HG03469 (cell line): ENCODE measurements around the gene STAU1.
"Not testable (repeated sequence)": the region's sequence is repeated elsewhere in the genome, so short reads cannot be mapped to it uniquely, and the experiment has no call there.

ENCODE experiments used
- ATAC-seq: cut with Tn5 transposase; IDR thresholded peaks from one replicate; pipeline ENCODE4 v1.9.1; 2021; ENCODE audit warnings: mild to moderate bottlenecking, moderate library complexity, moderate number of reproducible peaks; ENCODE audit not compliant: unreplicated experiment

STAU1 gene

GRCh38 chr20:49207076-49207475, 18.9 kb upstream of the STAU1 start:
- no peak for ATAC-seq

- ATAC-seq, result no peak
Measured at GRCh38 chr20:49203746-49204145, 15.6 kb upstream of the STAU1 start.

- ATAC-seq, result no peak
Measured at GRCh38 chr20:49203011-49203410, 14.9 kb upstream of the STAU1 start.

GRCh38 chr20:49199729-49200293, 11.7 kb upstream of the STAU1 start:
- no peak for ATAC-seq

GRCh38 chr20:49192944-49193518, 4.9 kb upstream of the STAU1 start:
- not testable (repeated sequence) for ATAC-seq

- no peak for ATAC-seq
Measured at GRCh38 chr20:49187330-49187850, 744 bp downstream of the STAU1 start.

GRCh38 chr20:49186535-49187329, 1.4 kb downstream of the STAU1 start:
- no peak for ATAC-seq

GRCh38 chr20:49185071-49185761, 2.9 kb downstream of the STAU1 start:
- ATAC-seq, result no peak

GRCh38 chr20:49184691-49185070, 3.5 kb downstream of the STAU1 start:
- ATAC-seq, result no peak

GRCh38 chr20:49184084-49184501, 4.0 kb downstream of the STAU1 start:
- not testable (repeated sequence) for ATAC-seq

- no peak for ATAC-seq
Measured at GRCh38 chr20:49183444-49183843, 4.7 kb downstream of the STAU1 start.

GRCh38 chr20:49181265-49181877, 6.8 kb downstream of the STAU1 start:
- no peak for ATAC-seq

GRCh38 chr20:49179368-49180277, 8.5 kb downstream of the STAU1 start:
- ATAC-seq, result peak; percentile 54

- ATAC-seq, result no peak
Measured at GRCh38 chr20:49174183-49174582, 14.0 kb downstream of the STAU1 start.

GRCh38 chr20:49172413-49172812, 15.7 kb downstream of the STAU1 start:
- no peak for ATAC-seq

GRCh38 chr20:49171909-49172308, 16.2 kb downstream of the STAU1 start:
- ATAC-seq, result no peak

- ATAC-seq, result no peak
Measured at GRCh38 chr20:49170714-49171113, 17.4 kb downstream of the STAU1 start.

GRCh38 chr20:49169547-49169946, 18.6 kb downstream of the STAU1 start:
- ATAC-seq, result no peak

- ATAC-seq, result not testable (repeated sequence)
Measured at GRCh38 chr20:49168864-49169263, 19.3 kb downstream of the STAU1 start.
